ENCODE results near the gene FOXP1. TPM values are rescaled to one million over a fixed set of nuclear protein-coding genes. Genes with fewer than 3 reads are reported as not detected.

The FOXP1 gene
- total and polyA plus RNA-seq, 2 of the 8 experiments (the other 6 are each of a cell fraction or from before 2014, with no cell fraction given), result 13.9 to 25.4 TPM

DNA sequence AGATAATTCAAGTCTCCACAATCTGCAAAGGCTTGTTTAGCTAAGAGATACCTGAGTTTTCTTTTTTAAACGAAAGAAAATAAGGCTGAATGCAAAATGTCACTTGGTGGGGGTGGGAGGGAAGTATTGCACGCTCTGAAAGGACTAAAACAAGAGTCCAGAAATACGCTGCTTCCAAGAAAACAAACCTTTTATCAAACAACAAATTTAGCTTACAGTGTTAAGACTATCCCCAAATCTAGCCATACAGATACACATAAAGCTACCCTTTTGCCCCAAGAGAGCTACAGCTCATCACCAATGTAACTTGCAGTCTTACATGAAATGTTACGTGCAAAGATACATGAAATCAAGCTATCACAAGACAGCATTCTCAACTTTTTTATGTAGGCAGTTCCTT, 522.5 kb downstream of the FOXP1 start:
- Histone ChIP-seq H3K23ac (ENCODE audit: insufficient read length) (no peak overlapping the region), H2BK20ac (ENCODE audit: low read length) (no peak overlapping the region), H3K18ac (ENCODE audit: extremely low read depth, low read length) (no peak overlapping the region), H3K23me2 (ENCODE audit: low read depth, low read length) (peaks cover 14% of the 10 kb centered on the region), H2AK5ac (ENCODE audit: low read depth, low read length) (no peak overlapping the region), H3K4me2 (ENCODE audit: insufficient read depth in 1 of 2, low read depth in 2 of 2, low read length in 2 of 2) (no peak overlapping the region), H3K27me3 (replicated peaks in 1 of 4; ENCODE audit: control insufficient read depth in 3 of 4, extremely low read depth in 1 of 4, insufficient read depth in 3 of 4, low read length in 3 of 4) (peaks cover 0 to 11% (median 4%) of the 10 kb centered on the region in 4 experiments; a peak in 2 of 7 replicates), H3K4me3 (ENCODE audit: extremely low read depth in 1 of 4, insufficient read depth in 2 of 4, low read depth in 3 of 4, low read length in 4 of 4) (no peak overlapping the region), H3K56ac (replicated peaks; ENCODE audit: insufficient read length, low read depth, low read length) (no peak overlapping the region), H3K4ac (replicated peaks; ENCODE audit: insufficient read length, low read depth, low read length) (no peak overlapping the region), H3K14ac (ENCODE audit: insufficient read length) (no peak overlapping the region), H3K27ac (ENCODE audit: low read depth, low read length) (no peak overlapping the region), H3K79me1 (ENCODE audit: low read depth, low read length) (no peaks in the 10 kb centered on the region; the same call in 1 of the 2 replicates), H2BK120ac (replicated peaks; ENCODE audit: low read depth, low read length) (no peak overlapping the region), H4K91ac (replicated peaks; ENCODE audit: insufficient read length, low read length) (no peak overlapping the region), H4K5ac (ENCODE audit: insufficient read length, low read depth, low read length) (no peak overlapping the region), H3K36me3 (ENCODE audit: control insufficient read depth in 2 of 4, insufficient read depth in 4 of 4, low read length in 3 of 4) (no peaks in the 10 kb centered on the region), H3K9ac (replicated peaks in 1 of 4; ENCODE audit: extremely low read depth in 1 of 4, low read depth in 3 of 4, low read length in 3 of 4) (no peak overlapping the region; a peak in 1 of 7 replicates), H4K8ac (ENCODE audit: extremely low read depth, insufficient read depth, low read length) (no peak overlapping the region), H2AFZ (ENCODE audit: low read length) (no peak overlapping the region), H3K79me2 (ENCODE audit: control insufficient read depth in 1 of 2, insufficient read depth in 2 of 2, low read length in 2 of 2) (peaks cover 0 to 57% of the 10 kb centered on the region in 2 experiments; a peak in 2 of 4 replicates), H3K4me1 (replicated peaks in 1 of 4; ENCODE audit: control insufficient read depth in 3 of 4, insufficient read depth in 4 of 4, low read length in 3 of 4) (peaks cover 6 to 32% (median 13%) of the 10 kb centered on the region in 4 experiments), H3K9me3 (ENCODE audit: insufficient read depth in 2 of 2, low read depth in 1 of 2, low read length in 1 of 2) (no peaks in the 10 kb centered on the region), H2BK12ac (ENCODE audit: low read depth, low read length) (no peak overlapping the region), H4K20me1 (replicated peaks in 1 of 2; ENCODE audit: control insufficient read depth in 1 of 2, insufficient read depth in 2 of 2, low read length in 2 of 2) (peaks cover 3 to 4% of the 10 kb centered on the region in 2 experiments), H2BK5ac (ENCODE audit: low read depth, low read length) (no peak overlapping the region; the same call in 1 of the 2 replicates), H2BK15ac (ENCODE audit: low read length) (no peak overlapping the region)
- TF ChIP-seq RFX5 (IDR thresholded peaks at IDR 0.05; ENCODE audit: borderline replicate concordance, low read depth, low read length), result no peak
- TF ChIP-seq, protein P1, sequence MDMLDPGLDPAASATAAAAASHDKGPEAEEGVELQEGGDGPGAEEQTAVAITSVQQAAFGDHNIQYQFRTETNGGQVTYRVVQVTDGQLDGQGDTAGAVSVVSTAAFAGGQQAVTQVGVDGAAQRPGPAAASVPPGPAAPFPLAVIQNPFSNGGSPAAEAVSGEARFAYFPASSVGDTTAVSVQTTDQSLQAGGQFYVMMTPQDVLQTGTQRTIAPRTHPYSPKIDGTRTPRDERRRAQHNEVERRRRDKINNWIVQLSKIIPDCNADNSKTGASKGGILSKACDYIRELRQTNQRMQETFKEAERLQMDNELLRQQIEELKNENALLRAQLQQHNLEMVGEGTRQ (IDR thresholded peaks at IDR 0.05; ENCODE audit: low read length), result no peak
- no peak for TF ChIP-seq SUZ12 (IDR thresholded peaks at IDR 0.05; ENCODE audit: low read length)
- TF ChIP-seq SIX5 (IDR thresholded peaks at IDR 0.05; ENCODE audit: low read depth, low read length), result no peak
- no peak for TF ChIP-seq KDM4A (IDR thresholded peaks at IDR 0.05; ENCODE audit: low read depth, low read length, severe bottlenecking)
- no peak for TF ChIP-seq SIN3A (conservative IDR thresholded peaks at IDR 0.05 in 1 of 2, IDR thresholded peaks at IDR 0.05 in 1 of 2; ENCODE audit: low read depth in 1 of 2, low read length in 2 of 2)
- TF ChIP-seq GTF2F1 (IDR thresholded peaks at IDR 0.05; ENCODE audit: borderline replicate concordance, low read depth, low read length), result no peak
- no peak for TF ChIP-seq EZH2 (IDR thresholded peaks at IDR 0.05; ENCODE audit: low read depth, low read length, severe bottlenecking)
- WGBS, 2 experiments (ENCODE audit: extremely low coverage in 1 of 2, insufficient coverage in 1 of 2, insufficient read length in 1 of 2, insufficient replicate concordance in 2 of 2, low coverage in 1 of 2, low lambda C conversion rate in 2 of 2, missing lambda C conversion rate in 1 of 2), result 70% methylated on average over 4 of the region's 4 CpGs; no CpG with 5 or more reads in 1 of the 2 experiments
- no peak for FAIRE-seq
- DNase-seq (ENCODE audit: low read depth in 1 of 2, low spot score in 2 of 2), result no peak
- CTCF ChIA-PET (ENCODE audit: partially characterized antibody), result interaction anchor here (0.9 to 1.7 kb wide), 5 partner anchors 10 to 529 kb away, joined by 3 to 4 read pairs (median 3); no protein-coding TSS in a partner anchor
- POLR2A ChIA-PET (ENCODE audit: partially characterized antibody), result interaction anchor here (0.7 to 1.3 kb wide), 2 partner anchors 10 to 211 kb away, joined by 3 to 4 read pairs; no protein-coding TSS in a partner anchor

Measured in H1 (cell line).